Smooth muscle cell (in vitro differentiated cells): Measurements from ENCODE around the gene RPTOR. TPM values are rescaled to one million over a fixed set of nuclear protein-coding genes. Genes with fewer than 3 reads are reported as not detected.
"Not testable (repeated sequence)": the region's sequence is repeated elsewhere in the genome, so short reads cannot be mapped to it uniquely, and the experiment has no call there.

Experiments used
- DNase-seq: peaks from one replicate; lab custom pipeline; 2025; ENCODE audit not compliant: unreplicated experiment; lab: John Stamatoyannopoulos, UW
- H2AFZ ChIP-seq: fragments of 200-600 bp; sonication (generic); 2 replicates; pipeline ENCODE4 v1.6.0; 2016; ENCODE audit warnings: antibody characterized with exemption, low read depth, mild to moderate bottlenecking
- H3F3A ChIP-seq: fragments of 200-600 bp; sonication (generic); 2 replicates; pipeline ENCODE4 v1.6.0; 2017; ENCODE audit warnings: antibody characterized with exemption, low read depth
- H3K27ac ChIP-seq: fragments of 200-600 bp; sonication (generic); 2 replicates; pipeline ENCODE4 v1.5.1; 2016; ENCODE audit warnings: low read depth, mild to moderate bottlenecking
- H3K27me3 ChIP-seq: fragments of 200-600 bp; sonication (generic); 2 replicates; pipeline ENCODE4 v1.6.1; 2016; ENCODE audit warnings: low read depth, mild to moderate bottlenecking
- H3K36me3 ChIP-seq: fragments of 200-600 bp; sonication (generic); 2 replicates; pipeline ENCODE4 v1.5.1; 2016; ENCODE audit warnings: low read depth
- H3K4me1 ChIP-seq: fragments of 200-600 bp; sonication (generic); 2 replicates; pipeline ENCODE4 v1.5.1; 2016; ENCODE audit warnings: low read depth
- H3K4me2 ChIP-seq: fragments of 200-600 bp; sonication (generic); 2 replicates; pipeline ENCODE4 v1.6.0; 2016; ENCODE audit warnings: mild to moderate bottlenecking
- H3K4me3 ChIP-seq: fragments of 200-600 bp; sonication (generic); 2 replicates; pipeline ENCODE4 v1.5.1; 2016; ENCODE audit warnings: mild to moderate bottlenecking
- H3K79me2 ChIP-seq: fragments of 200-600 bp; sonication (generic); 2 replicates; pipeline ENCODE4 v1.6.0; 2016; ENCODE audit warnings: low read depth, mild to moderate bottlenecking
- H3K9ac ChIP-seq: fragments of 200-600 bp; sonication (generic); 2 replicates; pipeline ENCODE4 v1.6.0; 2016; ENCODE audit warnings: low read depth
- H3K9me3 ChIP-seq: fragments of 200-600 bp; sonication (generic); replicated peaks from 2 replicates; pipeline ENCODE4 v1.5.1; 2016; ENCODE audit warnings: low read depth
- H4K20me1 ChIP-seq: fragments of 200-600 bp; sonication (generic); 2 replicates; pipeline ENCODE4 v1.6.0; 2016; ENCODE audit warnings: low read depth
- WGBS: methylation state at CpG from one replicate; pipeline ENCODE4 v1.1.7; 2016; ENCODE audit warnings: low lambda C conversion rate; 5-methylcytosine and 5-hydroxymethylcytosine counted together
- polyA plus RNA-seq: library from polyadenylated mRNA; unstranded; fragments of >200 nt; fragmentation: Nextera tagmentation; extraction: Ambion mirVana; gene quantifications from 2 replicates; pipeline ENCODE4 v1.2.1, GENCODE V29; 2016
- total RNA-seq: library from RNA; depleted of rRNA; stranded (reverse); fragments of >200 nt; gene quantifications from 2 replicates; pipeline ENCODE4 v1.2.3, GENCODE V29; 2014
- TF ChIP-seq, protein P1 (sequence below): fragments of 200-600 bp; sonication (generic); IDR thresholded peaks from 2 replicates; pipeline ENCODE4 v1.5.1; 2017; ENCODE audit warnings: borderline replicate concordance, mild to moderate bottlenecking, antibody characterized with exemption; ENCODE audit not compliant: insufficient read depth, poor library complexity, severe bottlenecking

Gene RPTOR
- total and polyA plus RNA-seq, 2 experiments from 2014 or later, result 10.6 to 12.2 TPM

DNA sequence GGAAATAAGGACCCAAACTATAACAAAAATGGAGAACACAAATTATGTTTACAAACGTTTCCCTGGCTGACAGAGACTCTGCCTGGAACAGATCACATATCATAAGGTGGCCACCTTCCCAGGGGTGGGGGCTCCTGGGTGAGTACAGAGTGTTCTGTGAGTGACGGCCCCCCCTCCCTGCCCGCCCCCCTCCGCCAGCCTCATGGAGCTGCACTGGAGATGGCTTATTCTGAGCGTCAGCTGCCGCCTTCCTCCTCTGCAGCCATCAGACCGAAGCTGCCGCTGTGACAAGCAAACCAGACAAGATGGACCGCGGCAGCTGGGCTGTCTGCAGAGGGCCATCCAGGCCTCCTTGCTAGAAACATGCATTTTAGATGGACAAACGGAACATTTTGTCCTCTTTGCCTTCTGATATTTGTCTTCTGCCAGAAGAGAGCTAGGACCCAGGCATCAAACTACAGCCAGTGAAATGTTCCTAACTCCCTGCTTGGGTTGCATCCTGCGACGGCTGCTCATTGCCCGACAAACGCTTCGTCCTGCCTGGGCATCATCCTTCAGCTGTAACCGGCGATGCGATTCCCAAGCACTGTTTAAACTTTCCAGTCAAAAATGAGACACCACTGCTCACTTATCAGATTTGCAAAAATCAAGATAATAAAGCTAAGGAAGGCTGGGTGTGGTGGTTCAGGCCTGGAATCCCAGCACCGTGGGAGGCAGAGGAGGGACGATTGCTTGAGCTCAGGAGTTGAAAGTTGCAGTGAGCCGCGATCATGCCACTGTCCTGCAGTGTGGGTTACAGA lies 15.3 kb upstream of the RPTOR start:
- H2AFZ ChIP-seq, result no peak overlapping the region

DNA sequence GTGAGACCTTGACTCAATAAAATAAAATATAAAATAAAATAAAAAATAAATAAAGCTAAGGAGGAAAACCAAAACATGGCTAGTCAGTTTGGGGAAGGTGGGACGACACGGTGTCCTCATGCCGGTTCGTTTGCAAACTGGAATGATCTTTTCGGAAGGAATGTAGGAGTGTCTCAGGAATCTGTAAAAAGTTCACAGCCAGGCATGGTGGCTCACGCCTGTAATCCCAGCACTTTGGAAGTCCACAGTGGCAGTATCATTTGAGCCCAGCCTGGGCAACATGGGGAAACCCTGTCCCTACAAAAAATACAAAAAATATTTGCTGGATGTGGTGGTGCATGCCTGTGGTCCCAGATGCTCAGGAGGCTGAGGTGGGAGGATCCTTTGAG lies 14.7 kb upstream of the RPTOR start:
- no peaks in the 10 kb centered on the region for H3K79me2 ChIP-seq
- H3K4me1 ChIP-seq, result no peaks in the 10 kb centered on the region
- WGBS, result 69% methylated on average over 6 of the region's 6 CpGs
- TF ChIP-seq, protein P1, sequence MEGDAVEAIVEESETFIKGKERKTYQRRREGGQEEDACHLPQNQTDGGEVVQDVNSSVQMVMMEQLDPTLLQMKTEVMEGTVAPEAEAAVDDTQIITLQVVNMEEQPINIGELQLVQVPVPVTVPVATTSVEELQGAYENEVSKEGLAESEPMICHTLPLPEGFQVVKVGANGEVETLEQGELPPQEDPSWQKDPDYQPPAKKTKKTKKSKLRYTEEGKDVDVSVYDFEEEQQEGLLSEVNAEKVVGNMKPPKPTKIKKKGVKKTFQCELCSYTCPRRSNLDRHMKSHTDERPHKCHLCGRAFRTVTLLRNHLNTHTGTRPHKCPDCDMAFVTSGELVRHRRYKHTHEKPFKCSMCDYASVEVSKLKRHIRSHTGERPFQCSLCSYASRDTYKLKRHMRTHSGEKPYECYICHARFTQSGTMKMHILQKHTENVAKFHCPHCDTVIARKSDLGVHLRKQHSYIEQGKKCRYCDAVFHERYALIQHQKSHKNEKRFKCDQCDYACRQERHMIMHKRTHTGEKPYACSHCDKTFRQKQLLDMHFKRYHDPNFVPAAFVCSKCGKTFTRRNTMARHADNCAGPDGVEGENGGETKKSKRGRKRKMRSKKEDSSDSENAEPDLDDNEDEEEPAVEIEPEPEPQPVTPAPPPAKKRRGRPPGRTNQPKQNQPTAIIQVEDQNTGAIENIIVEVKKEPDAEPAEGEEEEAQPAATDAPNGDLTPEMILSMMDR, result no peak
- no peak overlapping the region for H3K27ac ChIP-seq
- no peak overlapping the region for H3K4me2 ChIP-seq
- H3K27me3 ChIP-seq, result no peaks in the 10 kb centered on the region
- no peak overlapping the region for H3K9ac ChIP-seq
- no peaks in the 10 kb centered on the region for H3K36me3 ChIP-seq
- H3K9me3 ChIP-seq, result no peaks in the 10 kb centered on the region
- no peak for DNase-seq
- no peak overlapping the region for H3K4me3 ChIP-seq
- H4K20me1 ChIP-seq, result no peaks in the 10 kb centered on the region
- no peak overlapping the region for H2AFZ ChIP-seq
- no peaks in the 10 kb centered on the region for H3F3A ChIP-seq

More for the DNA sequence above, 15.3 kb upstream of the RPTOR start:
- Histone ChIP-seq H3F3A (peaks cover 3% of the 10 kb centered on the region), H3K9ac (no peak overlapping the region), H3K79me2 (no peaks in the 10 kb centered on the region), H3K27ac (no peak overlapping the region), H3K4me2 (no peak overlapping the region), H3K27me3 (no peaks in the 10 kb centered on the region), H3K36me3 (no peaks in the 10 kb centered on the region), H3K4me1 (no peaks in the 10 kb centered on the region), H3K4me3 (no peak overlapping the region), H4K20me1 (no peaks in the 10 kb centered on the region), H3K9me3 (no peaks in the 10 kb centered on the region)
- DNase-seq, result no peak
- WGBS, result 86% methylated on average over 23 of the region's 23 CpGs
- TF ChIP-seq, protein P1, result no peak

DNA sequence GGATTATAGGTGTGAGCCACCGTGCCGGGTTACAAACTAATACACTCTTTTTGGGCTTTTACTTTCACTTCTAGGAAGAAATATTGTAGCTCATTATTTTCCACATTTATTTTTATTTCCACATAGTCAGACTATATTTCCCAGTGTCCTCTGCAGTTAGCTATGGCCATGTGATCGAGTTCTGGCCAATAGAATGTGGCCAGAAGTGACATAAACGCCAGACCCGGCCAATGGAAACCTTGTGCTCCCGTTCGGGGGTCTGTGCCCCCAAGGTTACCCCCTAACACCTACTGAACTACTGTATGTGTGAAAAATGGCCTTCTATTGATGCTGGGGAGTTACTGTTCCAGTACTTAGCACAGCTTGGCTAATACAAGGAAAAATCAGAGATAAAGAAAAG lies 13.2 kb upstream of the RPTOR start:
- no peaks in the 10 kb centered on the region for H3F3A ChIP-seq
- H3K79me2 ChIP-seq, result no peaks in the 10 kb centered on the region

DNA sequence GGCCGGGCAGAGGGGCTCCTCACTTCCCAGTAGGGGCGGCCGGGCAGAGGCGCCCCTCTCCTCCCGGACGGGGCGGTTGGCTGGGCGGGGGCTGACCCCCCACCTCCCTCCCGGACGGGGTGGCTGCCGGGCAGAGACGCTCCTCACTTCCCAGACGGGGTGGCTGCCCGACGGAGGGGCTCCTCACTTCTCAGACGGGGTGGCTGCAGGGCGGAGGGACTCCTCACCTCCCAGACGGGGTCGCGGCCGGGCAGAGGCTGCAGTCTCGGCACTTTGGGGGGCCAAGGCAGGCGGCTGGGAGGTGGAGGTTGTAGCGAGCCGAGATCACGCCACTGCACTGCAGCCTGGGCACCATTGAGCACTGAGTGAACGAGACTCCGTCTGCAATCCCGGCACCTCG lies 7.3 kb upstream of the RPTOR start:
- not testable (repeated sequence) for H3K36me3 ChIP-seq, DNase-seq, H3K9me3 ChIP-seq, H3K4me3 ChIP-seq, H3K4me2 ChIP-seq, H3K9ac ChIP-seq, H3K4me1 ChIP-seq, H3K27ac ChIP-seq, H3F3A ChIP-seq, H2AFZ ChIP-seq, H4K20me1 ChIP-seq, H3K79me2 ChIP-seq, H3K27me3 ChIP-seq
- WGBS, result 89% methylated on average over 11 of the region's 30 CpGs

More for the DNA sequence above, 13.2 kb upstream of the RPTOR start:
- Histone ChIP-seq H3K9ac (no peak overlapping the region), H2AFZ (no peak overlapping the region), H3K4me2 (no peak overlapping the region), H3K27ac (no peak overlapping the region), H3K36me3 (no peaks in the 10 kb centered on the region), H3K9me3 (no peaks in the 10 kb centered on the region), H4K20me1 (no peaks in the 10 kb centered on the region), H3K4me1 (no peaks in the 10 kb centered on the region), H3K4me3 (no peak overlapping the region), H3K27me3 (no peaks in the 10 kb centered on the region)
- TF ChIP-seq, protein P1, result no peak
- 89% methylated on average over 7 of the region's 7 CpGs for WGBS
- DNase-seq, result no peak
